HUES6 (cell line): ENCODE measurements around the gene TSPAN4.

Experiments used
- H3K27ac ChIP-seq: 2 replicates; pipeline ENCODE4 v1.7.0; 2013; ENCODE audit warnings: low read depth, mild to moderate bottlenecking, low read length, inconsistent platforms
- H3K27me3 ChIP-seq: 2 replicates; pipeline ENCODE4 v1.6.1; 2013; ENCODE audit warnings: low read length; ENCODE audit not compliant: control insufficient read depth, insufficient read depth
- H3K36me3 ChIP-seq: 2 replicates; pipeline ENCODE4 v1.6.1; 2013; ENCODE audit warnings: low read length; ENCODE audit not compliant: control insufficient read depth, insufficient read depth
- H3K4me1 ChIP-seq: 2 replicates; pipeline ENCODE4 v1.6.1; 2013; ENCODE audit warnings: low read length; ENCODE audit not compliant: control insufficient read depth, insufficient read depth
- H3K4me3 ChIP-seq: 2 replicates; pipeline ENCODE4 v1.5.1; 2013; ENCODE audit warnings: low read depth, low read length
- H3K9ac ChIP-seq: one replicate; pipeline ENCODE4 v1.6.1; 2013; ENCODE audit warnings: mild to moderate bottlenecking, low read length
- H3K9me3 ChIP-seq: 2 replicates; pipeline ENCODE4 v1.6.1; 2013; ENCODE audit warnings: low read depth, low read length; ENCODE audit not compliant: control insufficient read depth, insufficient read depth

TSPAN4 gene

GRCh38 chr11:873706-874105 is 31.1 kb downstream of the TSPAN4 start:
- Histone ChIP-seq H3K9ac (no peak overlapping the region), H3K4me3 (no peak overlapping the region), H3K27me3 (no peaks in the 10 kb centered on the region), H3K9me3 (no peaks in the 10 kb centered on the region), H3K4me1 (peaks cover 4% of the 10 kb centered on the region; the same call in 1 of the 2 replicates), H3K27ac (no peak overlapping the region), H3K36me3 (peaks cover 45% of the 10 kb centered on the region)

GRCh38 chr11:875203-875602 is 32.6 kb downstream of the TSPAN4 start:
- H3K27me3 ChIP-seq: no peaks in the 10 kb centered on the region
- H3K4me1 ChIP-seq: no peaks in the 10 kb centered on the region
- H3K9me3 ChIP-seq: no peaks in the 10 kb centered on the region
- H3K9ac ChIP-seq: no peak overlapping the region
- peaks cover 48% of the 10 kb centered on the region for H3K36me3 ChIP-seq
- H3K4me3 ChIP-seq: no peak overlapping the region
- H3K27ac ChIP-seq: no peak overlapping the region

DNA sequence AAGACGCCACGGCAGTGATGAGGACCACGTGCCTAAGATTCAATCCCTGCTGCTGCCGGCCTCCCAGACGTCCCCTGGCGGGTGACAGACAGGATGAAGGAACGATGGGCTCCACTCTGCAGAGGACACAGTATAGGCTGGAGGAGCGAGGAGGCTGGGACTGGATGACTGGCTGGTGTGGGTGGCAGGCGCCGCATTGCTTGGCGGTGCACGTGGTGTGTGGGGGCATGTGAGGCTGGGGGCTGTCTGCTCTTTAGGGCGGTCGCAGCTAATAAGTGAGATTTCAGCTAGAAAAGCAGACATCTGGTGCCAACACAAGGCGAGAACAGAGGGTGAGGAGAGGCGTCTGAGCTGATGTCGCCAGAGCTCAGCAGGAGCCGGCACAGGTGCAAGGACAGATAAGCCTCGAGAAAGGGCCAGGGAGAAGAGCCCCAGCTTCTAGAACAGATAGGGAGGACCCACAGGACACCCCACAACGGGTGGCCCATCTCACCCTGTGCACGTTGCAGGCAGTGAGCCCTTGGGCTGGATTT is 33.2 kb downstream of the TSPAN4 start:
- no peaks in the 10 kb centered on the region for H3K27me3 ChIP-seq
- H3K27ac ChIP-seq: no peak overlapping the region
- H3K4me3 ChIP-seq: no peak overlapping the region

GRCh38 chr11:876545-876944 is 33.9 kb downstream of the TSPAN4 start:
- Histone ChIP-seq H3K9ac (no peak overlapping the region), H3K4me3 (no peak overlapping the region), H3K9me3 (no peaks in the 10 kb centered on the region), H3K36me3 (peaks cover 52% of the 10 kb centered on the region), H3K27me3 (no peaks in the 10 kb centered on the region), H3K27ac (no peak overlapping the region), H3K4me1 (no peaks in the 10 kb centered on the region)

More for the DNA sequence above, 33.2 kb downstream of the TSPAN4 start:
- Histone ChIP-seq H3K9ac (no peak overlapping the region), H3K9me3 (no peaks in the 10 kb centered on the region), H3K4me1 (no peaks in the 10 kb centered on the region), H3K36me3 (peaks cover 54% of the 10 kb centered on the region)

DNA sequence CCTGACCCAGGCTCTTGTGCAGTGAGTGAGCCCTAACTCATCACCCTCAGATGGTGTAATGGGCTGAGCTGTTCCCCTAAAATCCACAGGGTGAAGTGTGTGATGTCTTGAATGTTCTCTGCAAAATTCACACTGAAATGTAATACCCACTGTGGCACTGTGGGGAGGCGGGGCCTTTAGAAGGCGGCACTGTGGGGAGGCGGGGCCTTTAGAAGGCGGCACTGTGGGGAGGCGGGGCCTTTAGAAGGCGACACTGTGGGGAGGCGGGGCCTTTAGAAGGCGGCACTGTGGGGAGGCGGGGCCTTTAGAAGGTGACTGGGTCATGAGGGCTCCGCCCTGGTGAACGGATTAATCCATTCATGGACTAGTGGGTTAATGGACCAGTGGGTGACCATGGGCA is 34.9 kb downstream of the TSPAN4 start:
- Histone ChIP-seq H3K27me3 (no peaks in the 10 kb centered on the region), H3K4me3 (no peak overlapping the region), H3K4me1 (no peaks in the 10 kb centered on the region), H3K27ac (no peak overlapping the region), H3K9me3 (no peaks in the 10 kb centered on the region), H3K9ac (no peak overlapping the region), H3K36me3 (peaks cover 52% of the 10 kb centered on the region)

DNA sequence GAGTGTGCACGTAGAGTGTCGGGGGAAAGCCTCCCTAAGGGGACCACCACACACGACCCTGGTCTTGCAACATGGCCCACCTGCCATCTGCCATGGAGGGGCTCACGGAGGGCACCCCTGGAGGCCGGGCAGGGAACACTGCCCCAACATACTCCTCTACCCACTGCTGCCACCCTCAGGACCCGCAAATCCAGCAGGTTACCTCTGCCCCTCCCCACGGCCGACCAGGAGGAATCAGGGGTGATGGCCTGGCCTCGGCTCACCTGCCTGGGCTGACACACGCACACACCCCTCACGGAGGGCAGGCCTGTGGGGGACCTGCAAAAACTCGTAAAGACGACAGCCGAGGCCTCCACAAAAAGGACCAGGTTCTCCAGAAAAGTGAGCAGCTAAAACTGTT is 37.8 kb downstream of the TSPAN4 start:
- Histone ChIP-seq H3K27me3 (no peaks in the 10 kb centered on the region), H3K9ac (no peak overlapping the region), H3K36me3 (peaks cover 52% of the 10 kb centered on the region), H3K27ac (no peak overlapping the region), H3K4me3 (no peak overlapping the region), H3K9me3 (no peaks in the 10 kb centered on the region), H3K4me1 (no peaks in the 10 kb centered on the region)

- H3K4me1 ChIP-seq: no peaks in the 10 kb centered on the region
- H3K27ac ChIP-seq: no peak overlapping the region
- H3K9ac ChIP-seq: no peak overlapping the region
- H3K4me3 ChIP-seq: no peak overlapping the region
- peaks cover 52% of the 10 kb centered on the region for H3K36me3 ChIP-seq
- H3K27me3 ChIP-seq: no peaks in the 10 kb centered on the region
- no peaks in the 10 kb centered on the region for H3K9me3 ChIP-seq
These were observed 39.9 kb downstream of the TSPAN4 start for GRCh38 chr11:882596-882995.

GRCh38 chr11:883527-883926 is 40.9 kb downstream of the TSPAN4 start:
- H3K9me3 ChIP-seq: no peaks in the 10 kb centered on the region
- peaks cover 61% of the 10 kb centered on the region for H3K36me3 ChIP-seq
- H3K27me3 ChIP-seq: no peaks in the 10 kb centered on the region
- no peak overlapping the region for H3K27ac ChIP-seq
- H3K4me1 ChIP-seq: no peaks in the 10 kb centered on the region
- H3K4me3 ChIP-seq: no peak overlapping the region
- H3K9ac ChIP-seq: no peak overlapping the region

- Histone ChIP-seq H3K27me3 (no peaks in the 10 kb centered on the region), H3K27ac (no peak overlapping the region), H3K36me3 (peaks cover 55% of the 10 kb centered on the region)
These were observed 42.0 kb downstream of the TSPAN4 start for GRCh38 chr11:884578-885070.

DNA sequence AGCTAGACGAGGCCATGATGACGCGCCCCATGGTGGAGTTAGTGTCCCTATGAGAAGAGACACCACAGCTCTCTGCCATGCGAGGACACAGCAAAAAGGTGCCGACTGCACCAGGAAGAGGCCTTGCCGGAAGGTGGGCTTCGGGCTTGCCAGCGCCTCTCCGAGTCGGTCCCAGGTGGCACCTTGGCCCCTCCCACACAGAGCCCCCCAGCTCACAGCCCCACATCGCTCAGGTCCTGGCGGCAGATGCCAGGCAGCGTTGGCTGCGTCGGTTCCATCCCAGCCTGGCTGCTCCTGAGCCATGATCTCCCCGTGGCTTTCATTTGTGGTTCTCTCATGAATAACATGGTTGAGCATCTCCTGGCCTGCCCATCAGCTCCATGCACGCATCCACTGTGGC is 43.9 kb downstream of the TSPAN4 start:
- Histone ChIP-seq H3K27ac (no peak overlapping the region), H3K9ac (no peak overlapping the region), H3K4me3 (no peak overlapping the region), H3K36me3 (peaks cover 44% of the 10 kb centered on the region), H3K27me3 (no peaks in the 10 kb centered on the region), H3K9me3 (no peaks in the 10 kb centered on the region), H3K4me1 (peaks cover 10% of the 10 kb centered on the region; the same call in 1 of the 2 replicates)

More at GRCh38 chr11:884578-885070, 42.0 kb downstream of the TSPAN4 start:
- Histone ChIP-seq H3K4me3 (no peak overlapping the region), H3K4me1 (no peaks in the 10 kb centered on the region), H3K9ac (no peak overlapping the region), H3K9me3 (no peaks in the 10 kb centered on the region)

- H3K27ac ChIP-seq: no peak overlapping the region
- H3K27me3 ChIP-seq: no peaks in the 10 kb centered on the region
- peaks cover 15% of the 10 kb centered on the region for H3K4me1 ChIP-seq
- peaks cover 42% of the 10 kb centered on the region for H3K36me3 ChIP-seq
- no peak overlapping the region for H3K9ac ChIP-seq
- H3K9me3 ChIP-seq: no peaks in the 10 kb centered on the region
- no peak overlapping the region for H3K4me3 ChIP-seq
These were observed 44.9 kb downstream of the TSPAN4 start for GRCh38 chr11:887589-887988.
